ENCODE results near the gene FRMD3.
A peak's percentile ranks its signal among the peaks of the same experiment; 100 is the strongest.

The FRMD3 gene

DNA sequence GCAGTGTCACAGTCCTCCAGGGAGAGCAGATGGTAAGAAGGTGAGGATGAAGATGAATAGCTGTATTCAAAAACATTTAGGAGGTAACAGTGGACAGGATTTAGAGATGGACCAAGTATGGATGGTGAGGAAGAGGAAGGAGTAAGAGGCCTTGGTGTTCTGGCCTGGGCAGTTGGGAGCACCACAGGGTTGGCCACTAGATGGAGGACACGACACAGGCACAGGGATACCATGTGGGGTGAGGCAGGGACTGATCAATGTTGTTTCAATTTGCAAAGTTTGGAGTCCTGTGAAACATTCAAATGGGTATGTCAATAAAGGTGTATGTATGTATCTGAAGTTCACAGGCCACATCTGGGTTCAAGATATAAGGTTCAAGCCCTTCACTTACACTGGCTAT is 334.2 kb downstream of the FRMD3 start:
- H3K27me3 Mint-ChIP-seq (ENCODE audit: low read depth), result peaks cover 5% of the 10 kb centered on the region
- H3K9me3 Mint-ChIP-seq, result no peaks in the 10 kb centered on the region
- H3K36me3 Mint-ChIP-seq (ENCODE audit: low read depth), result no peaks in the 10 kb centered on the region
- peaks cover 10% of the 10 kb centered on the region for H3K4me1 Mint-ChIP-seq
- no peak overlapping the region for H3K27ac Mint-ChIP-seq
- no peak overlapping the region for H3K4me3 Mint-ChIP-seq
- TF ChIP-seq, protein P1, sequence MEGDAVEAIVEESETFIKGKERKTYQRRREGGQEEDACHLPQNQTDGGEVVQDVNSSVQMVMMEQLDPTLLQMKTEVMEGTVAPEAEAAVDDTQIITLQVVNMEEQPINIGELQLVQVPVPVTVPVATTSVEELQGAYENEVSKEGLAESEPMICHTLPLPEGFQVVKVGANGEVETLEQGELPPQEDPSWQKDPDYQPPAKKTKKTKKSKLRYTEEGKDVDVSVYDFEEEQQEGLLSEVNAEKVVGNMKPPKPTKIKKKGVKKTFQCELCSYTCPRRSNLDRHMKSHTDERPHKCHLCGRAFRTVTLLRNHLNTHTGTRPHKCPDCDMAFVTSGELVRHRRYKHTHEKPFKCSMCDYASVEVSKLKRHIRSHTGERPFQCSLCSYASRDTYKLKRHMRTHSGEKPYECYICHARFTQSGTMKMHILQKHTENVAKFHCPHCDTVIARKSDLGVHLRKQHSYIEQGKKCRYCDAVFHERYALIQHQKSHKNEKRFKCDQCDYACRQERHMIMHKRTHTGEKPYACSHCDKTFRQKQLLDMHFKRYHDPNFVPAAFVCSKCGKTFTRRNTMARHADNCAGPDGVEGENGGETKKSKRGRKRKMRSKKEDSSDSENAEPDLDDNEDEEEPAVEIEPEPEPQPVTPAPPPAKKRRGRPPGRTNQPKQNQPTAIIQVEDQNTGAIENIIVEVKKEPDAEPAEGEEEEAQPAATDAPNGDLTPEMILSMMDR (IDR thresholded peaks at IDR 0.05; ENCODE audit: unreplicated experiment in 3 of 3), result no peak

DNA sequence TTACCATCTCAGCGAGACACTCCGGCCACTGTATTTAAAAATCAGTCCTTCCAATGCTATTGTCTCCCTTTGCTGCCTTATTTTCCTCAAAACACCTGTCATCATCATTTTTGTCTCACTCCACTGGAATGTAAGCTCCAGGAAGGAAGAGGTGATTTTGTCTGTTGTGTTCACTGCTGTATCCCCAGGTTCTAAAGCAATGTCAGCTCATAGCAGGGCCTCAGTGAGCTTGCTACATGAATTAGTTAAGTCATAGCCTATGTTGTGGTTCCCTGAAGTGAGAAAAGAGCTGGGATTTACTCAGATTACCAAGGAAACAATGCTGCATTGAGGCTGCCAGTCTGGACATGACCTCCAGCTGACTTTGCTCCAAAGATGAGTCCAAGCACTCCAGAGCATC is 337.7 kb downstream of the FRMD3 start:
- no peaks in the 10 kb centered on the region for H3K36me3 Mint-ChIP-seq (ENCODE audit: low read depth)
- no peak overlapping the region for H3K27ac Mint-ChIP-seq
- H3K27me3 Mint-ChIP-seq (ENCODE audit: low read depth), result peaks cover 18% of the 10 kb centered on the region
- TF ChIP-seq, protein P1 (IDR thresholded peaks at IDR 0.05; ENCODE audit: unreplicated experiment in 3 of 3), result no peak
- H3K4me3 Mint-ChIP-seq, result no peak overlapping the region
- no peaks in the 10 kb centered on the region for H3K9me3 Mint-ChIP-seq
- H3K4me1 Mint-ChIP-seq, result peaks cover 30% of the 10 kb centered on the region

DNA sequence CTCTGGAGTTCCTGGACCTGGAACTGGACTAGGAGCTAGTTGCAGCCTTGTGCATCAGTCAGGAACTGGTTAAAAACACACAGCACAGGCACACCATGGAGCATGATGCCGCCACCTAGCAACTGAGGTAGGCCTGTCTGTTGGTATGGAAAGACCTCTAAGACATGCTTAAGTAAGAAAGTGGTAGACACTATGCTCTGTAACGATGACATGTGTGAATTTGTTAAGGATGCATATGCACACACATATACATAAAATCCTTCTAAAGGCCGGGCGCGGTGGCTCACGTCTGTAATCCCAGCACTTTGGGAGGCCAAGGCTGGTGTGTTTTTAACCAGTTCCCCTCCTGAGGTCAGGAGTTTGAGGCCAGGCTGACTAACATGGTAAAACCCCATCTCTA is 338.4 kb downstream of the FRMD3 start:
- H3K9me3 Mint-ChIP-seq, result no peaks in the 10 kb centered on the region
- peaks cover 18% of the 10 kb centered on the region for H3K27me3 Mint-ChIP-seq (ENCODE audit: low read depth)
- TF ChIP-seq, protein P1 (IDR thresholded peaks at IDR 0.05; ENCODE audit: unreplicated experiment in 3 of 3), result no peak
- no peaks in the 10 kb centered on the region for H3K36me3 Mint-ChIP-seq (ENCODE audit: low read depth)
- H3K27ac Mint-ChIP-seq, result no peak overlapping the region
- no peak overlapping the region for H3K4me3 Mint-ChIP-seq
- peaks cover 30% of the 10 kb centered on the region for H3K4me1 Mint-ChIP-seq

DNA sequence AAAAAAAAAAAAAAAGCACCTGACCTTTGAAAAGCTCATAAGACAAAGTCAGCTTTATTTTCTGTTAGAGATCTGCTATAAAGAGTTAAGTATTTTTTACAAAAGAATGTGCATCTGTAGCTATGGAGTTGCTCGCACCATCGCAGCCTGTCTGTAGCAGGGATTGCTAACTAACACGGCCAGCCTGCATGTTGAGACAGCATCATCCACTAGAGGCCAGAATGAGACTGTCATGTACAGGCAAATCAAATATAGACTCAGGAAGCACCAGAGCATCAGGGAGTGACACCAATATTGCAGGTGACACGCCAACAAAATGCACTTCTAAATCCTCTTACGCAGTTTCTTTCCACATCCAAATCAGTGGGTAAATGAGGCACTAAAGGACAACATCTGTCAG is 339.0 kb downstream of the FRMD3 start:
- Mint-ChIP-seq H3K27ac (no peak overlapping the region), H3K36me3 (ENCODE audit: low read depth) (no peaks in the 10 kb centered on the region), H3K27me3 (ENCODE audit: low read depth) (peaks cover 18% of the 10 kb centered on the region), H3K9me3 (no peaks in the 10 kb centered on the region), H3K4me1 (peaks cover 30% of the 10 kb centered on the region), H3K4me3 (no peak overlapping the region)
- TF ChIP-seq, protein P1 (IDR thresholded peaks at IDR 0.05; ENCODE audit: unreplicated experiment in 3 of 3), result peak; percentile 62 to 79 (median 69)

DNA sequence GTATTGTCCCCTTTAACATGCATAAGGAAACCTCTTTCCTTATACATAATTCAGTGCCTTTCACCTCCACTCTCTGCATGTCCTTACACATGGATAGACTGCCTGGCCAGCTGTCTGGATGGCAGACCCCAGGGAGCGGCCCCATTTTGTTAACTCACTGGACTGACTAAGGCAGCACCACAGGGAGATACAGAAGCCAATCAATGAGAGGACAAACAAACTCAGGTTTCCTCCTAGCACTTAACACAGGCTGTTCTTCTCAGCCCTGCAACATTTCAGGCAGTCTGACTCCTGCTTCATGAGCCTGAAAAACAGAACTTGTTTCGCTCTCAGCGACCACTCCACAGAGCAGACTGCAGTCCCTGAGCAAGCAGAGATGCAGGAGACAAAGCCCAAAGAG is 339.8 kb downstream of the FRMD3 start:
- TF ChIP-seq, protein P1 (IDR thresholded peaks at IDR 0.05; ENCODE audit: unreplicated experiment in 3 of 3), result no peak
- Mint-ChIP-seq H3K36me3 (ENCODE audit: low read depth) (no peaks in the 10 kb centered on the region), H3K9me3 (no peaks in the 10 kb centered on the region), H3K27ac (peak overlapping the region in 1 of 3 experiments; percentile 53), H3K4me3 (no peak overlapping the region), H3K4me1 (peaks cover 30% of the 10 kb centered on the region), H3K27me3 (ENCODE audit: low read depth) (peaks cover 18% of the 10 kb centered on the region)

DNA sequence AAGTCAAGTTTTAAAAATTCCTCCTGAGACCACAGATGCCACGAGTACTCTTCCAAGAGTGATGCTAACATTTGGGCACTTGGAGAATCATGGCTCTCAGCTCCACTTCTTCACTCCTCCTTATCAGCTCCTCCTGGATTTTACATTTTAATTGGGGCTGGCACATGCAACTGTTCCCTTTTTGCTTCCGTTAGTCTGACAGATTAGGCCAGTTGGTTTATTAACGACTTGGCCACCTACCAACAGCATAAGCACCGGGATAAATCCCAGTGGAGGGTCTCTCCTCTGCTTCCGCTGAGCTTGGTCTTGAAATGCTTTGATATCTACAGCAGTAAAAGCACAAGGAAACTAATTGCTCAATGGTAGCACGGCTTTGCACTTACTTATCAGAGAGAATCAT is 340.6 kb downstream of the FRMD3 start:
- Mint-ChIP-seq H3K27me3 (ENCODE audit: low read depth) (peaks cover 18% of the 10 kb centered on the region), H3K27ac (peak overlapping the region in 1 of 3 experiments; percentile 51), H3K4me1 (peaks cover 30% of the 10 kb centered on the region), H3K4me3 (no peak overlapping the region), H3K36me3 (ENCODE audit: low read depth) (no peaks in the 10 kb centered on the region), H3K9me3 (no peaks in the 10 kb centered on the region)
- TF ChIP-seq, protein P1 (IDR thresholded peaks at IDR 0.05; ENCODE audit: unreplicated experiment in 3 of 3), result no peak
